A549 (cell line): ENCODE data around the gene NRSN1. TPM values are rescaled to one million over a fixed set of nuclear protein-coding genes. Genes with fewer than 3 reads are reported as not detected.
A peak's percentile ranks its signal among the peaks of the same experiment; 100 is the strongest.

Experiments
- ATAC-seq, 2 experiments: fragments of 200-7000 bp in 1 of 2; fragments of >200 bp in 1 of 2; cut with Nextera tagmentation in 1 of 2; cut with Tn5 transposase in 1 of 2; 3 replicates each; pipeline versions ENCODE4 v1.8.0 to v1.9.1; 2018 to 2020; ENCODE audit warnings: mild to moderate bottlenecking in 1 of 2, moderate library complexity in 1 of 2
- CTCF ChIA-PET: fragments of 300-600 bp; sonication (Branson Sonifier 250); formaldehyde crosslinking; extraction: SDS; loops from one replicate; lab custom pipeline; 2021; ENCODE audit warnings: antibody characterized with exemption, inconsistent platforms; lab: Yijun Ruan, JAX
- POLR2A ChIA-PET: fragments of 350-600 bp; formaldehyde crosslinking; extraction: SDS; loops from one replicate; lab custom pipeline; 2021; ENCODE audit warnings: antibody characterized with exemption, inconsistent platforms; lab: Yijun Ruan, JAX
- DNase-seq, 2 experiments: peaks; one replicate each; pipeline versions ENCODE4 v3.0.0 to v3.0.0-alpha.2; 2011 to 2016; ENCODE audit warnings: low read depth in 1 of 2, low spot score in 1 of 2
- FAIRE-seq: peaks from 2 replicates; lab custom pipeline; 2011; peaks lifted over from hg19 to GRCh38; lab: Jason Lieb, UNC
- H3K27ac ChIP-seq, 2 experiments: fragments of >200 bp; sonication (Bioruptor Twin); formaldehyde crosslinking; 3 replicates each; pipeline ENCODE4 v1.5.1; 2016 to 2017
- H3K4me1 ChIP-seq: fragments of >200 bp; sonication (Bioruptor Twin); formaldehyde crosslinking; 3 replicates; pipeline ENCODE4 v1.6.1; 2016
- H3K4me2 ChIP-seq: fragments of >200 bp; sonication (Bioruptor Twin); formaldehyde crosslinking; 3 replicates; pipeline ENCODE4 v1.6.1; 2016
- H3K4me3 ChIP-seq: fragments of >200 bp; sonication (Bioruptor Twin); formaldehyde crosslinking; 3 replicates; pipeline ENCODE4 v1.5.1; 2016
- H3K9me3 ChIP-seq: fragments of >200 bp; sonication (Bioruptor Twin); formaldehyde crosslinking; 3 replicates; pipeline ENCODE4 v1.6.1; 2016
- CBX8 ChIP-seq: fragments of 200-600 bp; sonication (generic); IDR thresholded peaks from 2 replicates; pipeline ENCODE4 v1.6.1; 2016
- CEBPB ChIP-seq, 2 experiments: fragments of >200 bp in 1 of 2; sonication (Bioruptor Twin) in 1 of 2; formaldehyde crosslinking in 1 of 2; IDR thresholded peaks; 2 replicates each; pipeline ENCODE4 v1.6.1; 2012 to 2016
- EHMT2 ChIP-seq: fragments of 200-600 bp; sonication (generic); IDR thresholded peaks from 2 replicates; pipeline ENCODE4 v1.6.1; 2016; ENCODE audit warnings: antibody characterized with exemption, low read depth, mild to moderate bottlenecking, moderate library complexity
- EP300 ChIP-seq, 2 experiments: fragments of >200 bp; sonication (Bioruptor Twin); formaldehyde crosslinking; IDR thresholded peaks; 2 replicates in 1 of 2; 3 replicates in 1 of 2; pipeline ENCODE4 v1.6.1; 2016 to 2017
- FOSB ChIP-seq: fragments of 250-450 bp; sonication (Bioruptor Pico); IDR thresholded peaks from 2 replicates; pipeline ENCODE4 v1.5.0; 2020; ENCODE audit warnings: mild to moderate bottlenecking, moderate library complexity
- FOSL2 ChIP-seq, 2 experiments: fragments of 450-650 bp in 1 of 2; fragments of >200 bp in 1 of 2; sonication (Bioruptor Twin) in 1 of 2; formaldehyde crosslinking; IDR thresholded peaks; 2 replicates each; pipeline versions ENCODE4 v1.5.0 to v1.6.1; 2016 to 2020; ENCODE audit warnings: mild to moderate bottlenecking in 1 of 2, moderate library complexity in 1 of 2
- FOXS1 ChIP-seq: fragments of 250-450 bp; sonication (Bioruptor Pico); IDR thresholded peaks from 2 replicates; pipeline ENCODE4 v1.5.0; 2020; ENCODE audit warnings: mild to moderate bottlenecking, moderate library complexity
- HDAC2 ChIP-seq: fragments of 200-600 bp; sonication (generic); IDR thresholded peaks from 2 replicates; pipeline ENCODE4 v1.6.1; 2016
- HEYL ChIP-seq: fragments of 250-450 bp; sonication (Bioruptor Pico); IDR thresholded peaks from 2 replicates; pipeline ENCODE4 v1.8.0; 2021; ENCODE audit warnings: mild to moderate bottlenecking, moderate library complexity
- HOXB13 ChIP-seq: fragments of 250-450 bp; sonication (Bioruptor Pico); IDR thresholded peaks from 2 replicates; pipeline ENCODE4 v1.5.0; 2020; ENCODE audit warnings: low read depth, mild to moderate bottlenecking, moderate library complexity
- KDM5A ChIP-seq: fragments of 200-600 bp; sonication (generic); IDR thresholded peaks from 2 replicates; pipeline ENCODE4 v1.6.1; 2016; ENCODE audit warnings: antibody characterized with exemption, mild to moderate bottlenecking
- MAFK ChIP-seq: fragments of 450-650 bp; IDR thresholded peaks from 2 replicates; pipeline ENCODE4 v1.6.1; 2014; ENCODE audit not compliant: partially characterized antibody
- MAZ ChIP-seq: fragments of 150-350 bp; IDR thresholded peaks from 2 replicates; pipeline ENCODE4 v1.6.1; 2014; ENCODE audit warnings: antibody characterized with exemption, low read depth, low read length, borderline replicate concordance
- MYC ChIP-seq: IDR thresholded peaks from 2 replicates; pipeline ENCODE4 v1.6.1; 2012; ENCODE audit warnings: mild to moderate bottlenecking, inconsistent platforms, low read length, improper control_type of control experiment, borderline replicate concordance
- NFE2L2 ChIP-seq: fragments of 150-350 bp; conservative IDR thresholded peaks from 2 replicates; pipeline ENCODE4 v1.6.1; 2014; ENCODE audit warnings: low read length
- NPAS2 ChIP-seq: fragments of 250-450 bp; sonication (Bioruptor Pico); IDR thresholded peaks from 2 replicates; pipeline ENCODE4 v1.8.0; 2022; ENCODE audit warnings: mild to moderate bottlenecking, moderate library complexity, borderline replicate concordance
- POLR2A ChIP-seq: IDR thresholded peaks from 2 replicates; pipeline ENCODE4 v1.6.1; 2012; ENCODE audit warnings: mild to moderate bottlenecking, low read length
- RARB ChIP-seq: fragments of 250-450 bp; sonication (Bioruptor Pico); IDR thresholded peaks from 2 replicates; pipeline ENCODE4 v1.8.0; 2021; ENCODE audit warnings: mild to moderate bottlenecking, moderate library complexity
- SREBF2 ChIP-seq: fragments of 450-650 bp; IDR thresholded peaks from 2 replicates; pipeline ENCODE4 v1.6.1; 2014; ENCODE audit warnings: mild to moderate bottlenecking, moderate library complexity
- WGBS: methylation state at CpG from one replicate; pipeline ENCODE4 v1.1.6; 2017; ENCODE audit errors: missing lambda C conversion rate; 5-methylcytosine and 5-hydroxymethylcytosine counted together
- polyA plus RNA-seq, 4 experiments: library from polyadenylated mRNA; depleted of rRNA in 3 of 4; stranded (reverse); fragments of >200 nt; fragmentation: RNase III in 1 of 4; extraction: RNeasy Plus Mini Kit Qiagen cat#74134 plus additional on column Dnase treatment in 1 of 4; gene quantifications; 2 replicates in 3 of 4; 3 replicates in 1 of 4; pipeline ENCODE4 v1.2.3, GENCODE V29; 2011 to 2017
- TF ChIP-seq, protein P1 (sequence below): fragments of >200 bp; sonication (Bioruptor Twin); formaldehyde crosslinking; IDR thresholded peaks from 3 replicates; pipeline ENCODE4 v1.5.1; 2016
- TF ChIP-seq, protein P2 (sequence below): fragments of 250-450 bp; sonication (Bioruptor Pico); IDR thresholded peaks from 2 replicates; pipeline ENCODE4 v1.5.0; 2021; ENCODE audit warnings: mild to moderate bottlenecking, moderate library complexity, borderline replicate concordance
- TF ChIP-seq, protein P3 (sequence below): fragments of >200 bp; sonication (Bioruptor Twin); formaldehyde crosslinking; IDR thresholded peaks from 2 replicates; pipeline ENCODE4 v1.6.1; 2016
- TF ChIP-seq, protein P4 (sequence below): fragments of 450-650 bp; IDR thresholded peaks from 2 replicates; pipeline ENCODE4 v1.6.1; 2014; ENCODE audit warnings: antibody characterized with exemption
- TF ChIP-seq, protein P5 (sequence below): IDR thresholded peaks from 2 replicates; pipeline ENCODE4 v1.6.1; 2012
- TF ChIP-seq, protein P6 (sequence below): fragments of 250-450 bp; sonication (Bioruptor Pico); IDR thresholded peaks from 2 replicates; pipeline ENCODE4 v1.5.0; 2020; ENCODE audit warnings: low read depth, mild to moderate bottlenecking, moderate library complexity

The NRSN1 gene
- polyA plus RNA-seq, 2 of the 4 experiments (the other 2 are of a cell fraction), result not detected

DNA sequence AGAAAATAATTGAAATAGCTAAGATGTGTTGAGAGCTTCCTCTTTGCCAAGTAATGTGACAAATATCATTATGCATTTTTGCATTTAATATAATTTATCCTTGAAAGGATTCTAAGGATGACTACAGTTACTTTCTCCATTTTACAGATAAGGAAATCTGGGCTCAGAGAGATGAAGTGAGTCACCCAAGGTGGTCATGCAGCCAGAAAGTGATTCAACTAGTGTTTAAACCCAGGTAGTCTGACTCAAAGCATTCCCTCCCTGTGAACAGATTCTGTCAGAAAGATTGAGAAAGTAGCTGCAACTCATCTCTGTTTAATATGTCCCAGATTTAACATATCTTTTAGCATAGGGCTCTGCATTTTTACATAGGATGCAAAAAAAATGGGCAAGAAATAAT, 28.1 kb downstream of the NRSN1 start:
- peak in 1 of 2 experiments; percentile 4 for DNase-seq
- Histone ChIP-seq H3K4me2 (no peak overlapping the region), H3K4me3 (no peak overlapping the region), H3K4me1 (no peaks in the 10 kb centered on the region), H3K9me3 (no peaks in the 10 kb centered on the region), H3K27ac (no peak overlapping the region)
- ChIA-PET CTCF (no interaction called here), POLR2A (no interaction called here)
- TF ChIP-seq CEBPB (IDR thresholded peaks at IDR 0.05) (no peak), RARB (CRISPR knock-in tag) (no peak), HOXB13 (no peak), HEYL (CRISPR knock-in tag) (no peak), SREBF2 (no peak)
- TF ChIP-seq, protein P1, sequence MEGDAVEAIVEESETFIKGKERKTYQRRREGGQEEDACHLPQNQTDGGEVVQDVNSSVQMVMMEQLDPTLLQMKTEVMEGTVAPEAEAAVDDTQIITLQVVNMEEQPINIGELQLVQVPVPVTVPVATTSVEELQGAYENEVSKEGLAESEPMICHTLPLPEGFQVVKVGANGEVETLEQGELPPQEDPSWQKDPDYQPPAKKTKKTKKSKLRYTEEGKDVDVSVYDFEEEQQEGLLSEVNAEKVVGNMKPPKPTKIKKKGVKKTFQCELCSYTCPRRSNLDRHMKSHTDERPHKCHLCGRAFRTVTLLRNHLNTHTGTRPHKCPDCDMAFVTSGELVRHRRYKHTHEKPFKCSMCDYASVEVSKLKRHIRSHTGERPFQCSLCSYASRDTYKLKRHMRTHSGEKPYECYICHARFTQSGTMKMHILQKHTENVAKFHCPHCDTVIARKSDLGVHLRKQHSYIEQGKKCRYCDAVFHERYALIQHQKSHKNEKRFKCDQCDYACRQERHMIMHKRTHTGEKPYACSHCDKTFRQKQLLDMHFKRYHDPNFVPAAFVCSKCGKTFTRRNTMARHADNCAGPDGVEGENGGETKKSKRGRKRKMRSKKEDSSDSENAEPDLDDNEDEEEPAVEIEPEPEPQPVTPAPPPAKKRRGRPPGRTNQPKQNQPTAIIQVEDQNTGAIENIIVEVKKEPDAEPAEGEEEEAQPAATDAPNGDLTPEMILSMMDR, result no peak
- TF ChIP-seq, protein P2, sequence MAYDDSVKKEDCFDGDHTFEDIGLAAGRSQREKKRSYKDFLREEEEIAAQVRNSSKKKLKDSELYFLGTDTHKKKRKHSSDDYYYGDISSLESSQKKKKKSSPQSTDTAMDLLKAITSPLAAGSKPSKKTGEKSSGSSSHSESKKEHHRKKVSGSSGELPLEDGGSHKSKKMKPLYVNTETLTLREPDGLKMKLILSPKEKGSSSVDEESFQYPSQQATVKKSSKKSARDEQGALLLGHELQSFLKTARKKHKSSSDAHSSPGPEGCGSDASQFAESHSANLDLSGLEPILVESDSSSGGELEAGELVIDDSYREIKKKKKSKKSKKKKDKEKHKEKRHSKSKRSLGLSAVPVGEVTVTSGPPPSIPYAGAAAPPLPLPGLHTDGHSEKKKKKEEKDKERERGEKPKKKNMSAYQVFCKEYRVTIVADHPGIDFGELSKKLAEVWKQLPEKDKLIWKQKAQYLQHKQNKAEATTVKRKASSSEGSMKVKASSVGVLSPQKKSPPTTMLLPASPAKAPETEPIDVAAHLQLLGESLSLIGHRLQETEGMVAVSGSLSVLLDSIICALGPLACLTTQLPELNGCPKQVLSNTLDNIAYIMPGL, result no peak
- no peak for FAIRE-seq
- ATAC-seq, result no peak

DNA sequence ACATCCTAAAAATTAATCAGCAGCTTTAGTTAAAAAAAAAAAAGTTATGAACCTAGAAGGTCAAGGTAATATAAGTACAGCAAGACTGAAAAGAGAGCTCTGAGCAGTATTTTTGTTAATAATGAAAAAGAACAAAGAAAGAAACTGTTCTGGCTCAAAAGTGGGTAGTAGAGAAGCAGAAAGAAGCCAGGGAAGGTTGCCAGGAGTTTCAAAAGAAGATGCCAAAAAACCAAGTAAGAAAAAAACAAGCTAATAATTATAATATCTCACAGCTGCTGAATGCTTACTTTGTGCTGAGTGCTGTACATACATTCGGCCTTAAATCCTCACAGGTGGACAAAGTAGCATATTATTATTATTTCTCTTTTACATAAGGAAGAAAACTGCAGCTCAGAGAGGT, 31.9 kb downstream of the NRSN1 start:
- H3K4me2 ChIP-seq, result no peak overlapping the region
- H3K9me3 ChIP-seq, result no peaks in the 10 kb centered on the region
- ChIA-PET CTCF (no interaction called here), POLR2A (no interaction called here)
- no peaks in the 10 kb centered on the region for H3K4me1 ChIP-seq
- no peak overlapping the region for H3K27ac ChIP-seq
- no peak for ATAC-seq
- no peak for DNase-seq
- 16% methylated on average over 1 of the region's 1 CpG for WGBS
- FAIRE-seq, result no peak
- H3K4me3 ChIP-seq, result no peak overlapping the region
- TF ChIP-seq CBX8 (no peak), NPAS2 (CRISPR knock-in tag) (no peak), MAFK (no peak), NFE2L2 (no peak), RARB (CRISPR knock-in tag) (no peak), FOXS1 (no peak), EP300 (IDR thresholded peaks at IDR 0.05) (no peak), MAZ (no peak), EHMT2 (no peak), KDM5A (no peak), FOSB (CRISPR knock-in tag) (no peak), POLR2A (no peak), MYC (no peak), FOSL2 (IDR thresholded peaks at IDR 0.05) (no peak), FOSL2 (CRISPR knock-in tag; IDR thresholded peaks at IDR 0.05) (no peak), HDAC2 (no peak)
- TF ChIP-seq, protein P3, sequence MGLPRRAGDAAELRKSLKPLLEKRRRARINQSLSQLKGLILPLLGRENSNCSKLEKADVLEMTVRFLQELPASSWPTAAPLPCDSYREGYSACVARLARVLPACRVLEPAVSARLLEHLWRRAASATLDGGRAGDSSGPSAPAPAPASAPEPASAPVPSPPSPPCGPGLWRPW, result no peak
- TF ChIP-seq, protein P4, sequence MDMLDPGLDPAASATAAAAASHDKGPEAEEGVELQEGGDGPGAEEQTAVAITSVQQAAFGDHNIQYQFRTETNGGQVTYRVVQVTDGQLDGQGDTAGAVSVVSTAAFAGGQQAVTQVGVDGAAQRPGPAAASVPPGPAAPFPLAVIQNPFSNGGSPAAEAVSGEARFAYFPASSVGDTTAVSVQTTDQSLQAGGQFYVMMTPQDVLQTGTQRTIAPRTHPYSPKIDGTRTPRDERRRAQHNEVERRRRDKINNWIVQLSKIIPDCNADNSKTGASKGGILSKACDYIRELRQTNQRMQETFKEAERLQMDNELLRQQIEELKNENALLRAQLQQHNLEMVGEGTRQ, result no peak
- TF ChIP-seq, protein P5, sequence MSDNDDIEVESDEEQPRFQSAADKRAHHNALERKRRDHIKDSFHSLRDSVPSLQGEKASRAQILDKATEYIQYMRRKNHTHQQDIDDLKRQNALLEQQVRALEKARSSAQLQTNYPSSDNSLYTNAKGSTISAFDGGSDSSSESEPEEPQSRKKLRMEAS, result no peak
- TF ChIP-seq, protein P6, sequence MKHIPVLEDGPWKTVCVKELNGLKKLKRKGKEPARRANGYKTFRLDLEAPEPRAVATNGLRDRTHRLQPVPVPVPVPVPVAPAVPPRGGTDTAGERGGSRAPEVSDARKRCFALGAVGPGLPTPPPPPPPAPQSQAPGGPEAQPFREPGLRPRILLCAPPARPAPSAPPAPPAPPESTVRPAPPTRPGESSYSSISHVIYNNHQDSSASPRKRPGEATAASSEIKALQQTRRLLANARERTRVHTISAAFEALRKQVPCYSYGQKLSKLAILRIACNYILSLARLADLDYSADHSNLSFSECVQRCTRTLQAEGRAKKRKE (CRISPR knock-in tag), result no peak
- TF ChIP-seq, protein P1, result no peak
